Measurements from ENCODE around the gene PHF21A.

The PHF21A gene

GRCh38 chr11:45945397-45945999, 175.8 kb downstream of the PHF21A start:
- no peak overlapping the region for H3K9ac ChIP-seq (ENCODE audit: low read depth, low read length)
- no peaks in the 10 kb centered on the region for H3K4me1 ChIP-seq (ENCODE audit: insufficient read depth, low read length)
- H3K9me3 ChIP-seq (ENCODE audit: insufficient read depth, low read length, severe bottlenecking): no peaks in the 10 kb centered on the region
- no peak overlapping the region for H3K27ac ChIP-seq (ENCODE audit: low read length)
- H4K20me1 ChIP-seq (ENCODE audit: insufficient read depth, low read length): no peaks in the 10 kb centered on the region
- H3K36me3 ChIP-seq (ENCODE audit: insufficient read depth, low read length): peaks cover 52% of the 10 kb centered on the region
- TF ChIP-seq EZH2 (IDR thresholded peaks at IDR 0.05; ENCODE audit: borderline replicate concordance, low read depth, low read length, severe bottlenecking) (no peak), CTCF (IDR thresholded peaks at IDR 0.05; ENCODE audit: borderline replicate concordance, extremely low read depth, low read length, poor library complexity, severe bottlenecking) (no peak)
- H3K4me3 ChIP-seq (ENCODE audit: low read depth in 1 of 2, low read length in 2 of 2): no peak overlapping the region
- ATAC-seq (ENCODE audit: insufficient read depth, low read depth) (no peak), DNase-seq (no peak)
- no peak overlapping the region for H2AFZ ChIP-seq (ENCODE audit: low read depth, low read length)
- no peaks in the 10 kb centered on the region for H3K79me2 ChIP-seq (ENCODE audit: insufficient read depth, low read length)
- no peaks in the 10 kb centered on the region for H3K27me3 ChIP-seq (ENCODE audit: insufficient read depth, low read length, poor library complexity)
- H3K4me2 ChIP-seq (ENCODE audit: insufficient read depth, low read length): no peak overlapping the region

GRCh38 chr11:45942381-45942780, 178.9 kb downstream of the PHF21A start:
- Histone ChIP-seq H3K4me1 (ENCODE audit: insufficient read depth, low read length) (no peaks in the 10 kb centered on the region), H4K20me1 (ENCODE audit: insufficient read depth, low read length) (no peaks in the 10 kb centered on the region), H3K4me2 (ENCODE audit: insufficient read depth, low read length) (no peak overlapping the region), H3K79me2 (ENCODE audit: insufficient read depth, low read length) (no peaks in the 10 kb centered on the region), H2AFZ (ENCODE audit: low read depth, low read length) (no peak overlapping the region), H3K36me3 (ENCODE audit: insufficient read depth, low read length) (peaks cover 28% of the 10 kb centered on the region), H3K27ac (ENCODE audit: low read length) (no peak overlapping the region), H3K9ac (ENCODE audit: low read depth, low read length) (no peak overlapping the region), H3K27me3 (ENCODE audit: insufficient read depth, low read length, poor library complexity) (no peaks in the 10 kb centered on the region), H3K9me3 (ENCODE audit: insufficient read depth, low read length, severe bottlenecking) (no peaks in the 10 kb centered on the region), H3K4me3 (ENCODE audit: low read depth in 1 of 2, low read length in 2 of 2) (no peak overlapping the region)
- DNase-seq (no peak), ATAC-seq (ENCODE audit: insufficient read depth, low read depth) (no peak)
- TF ChIP-seq EZH2 (IDR thresholded peaks at IDR 0.05; ENCODE audit: borderline replicate concordance, low read depth, low read length, severe bottlenecking) (no peak), CTCF (IDR thresholded peaks at IDR 0.05; ENCODE audit: borderline replicate concordance, extremely low read depth, low read length, poor library complexity, severe bottlenecking) (no peak)

- TF ChIP-seq EZH2 (IDR thresholded peaks at IDR 0.05; ENCODE audit: borderline replicate concordance, low read depth, low read length, severe bottlenecking): no peak
- TF ChIP-seq CTCF (IDR thresholded peaks at IDR 0.05; ENCODE audit: borderline replicate concordance, extremely low read depth, low read length, poor library complexity, severe bottlenecking): no peak
Observed at GRCh38 chr11:45941285-45941684, 180.0 kb downstream of the PHF21A start.

More at GRCh38 chr11:45941285-45941684, 180.0 kb downstream of the PHF21A start:
- no peak overlapping the region for H3K4me2 ChIP-seq (ENCODE audit: insufficient read depth, low read length)
- peaks cover 32% of the 10 kb centered on the region for H3K36me3 ChIP-seq (ENCODE audit: insufficient read depth, low read length)
- ATAC-seq (ENCODE audit: insufficient read depth, low read depth) (no peak), DNase-seq (no peak)
- H3K9ac ChIP-seq (ENCODE audit: low read depth, low read length): no peak overlapping the region
- no peaks in the 10 kb centered on the region for H3K27me3 ChIP-seq (ENCODE audit: insufficient read depth, low read length, poor library complexity)
- no peak overlapping the region for H3K4me3 ChIP-seq (ENCODE audit: low read depth in 1 of 2, low read length in 2 of 2)
- H3K27ac ChIP-seq (ENCODE audit: low read length): no peak overlapping the region
- H3K79me2 ChIP-seq (ENCODE audit: insufficient read depth, low read length): no peaks in the 10 kb centered on the region
- H4K20me1 ChIP-seq (ENCODE audit: insufficient read depth, low read length): no peaks in the 10 kb centered on the region
- no peak overlapping the region for H2AFZ ChIP-seq (ENCODE audit: low read depth, low read length)
- no peaks in the 10 kb centered on the region for H3K9me3 ChIP-seq (ENCODE audit: insufficient read depth, low read length, severe bottlenecking)
- H3K4me1 ChIP-seq (ENCODE audit: insufficient read depth, low read length): no peaks in the 10 kb centered on the region

All from DND-41 (cell line).